HUES6 (cell line): ENCODE measurements around the gene DAP.
"Not testable (repeated sequence)": the region's sequence is repeated elsewhere in the genome, so short reads cannot be mapped to it uniquely, and the experiment has no call there.

Experiments used
- H3K27ac ChIP-seq: 2 replicates; pipeline ENCODE4 v1.7.0; 2013; ENCODE audit warnings: low read depth, mild to moderate bottlenecking, low read length, inconsistent platforms
- H3K27me3 ChIP-seq: 2 replicates; pipeline ENCODE4 v1.6.1; 2013; ENCODE audit warnings: low read length; ENCODE audit not compliant: control insufficient read depth, insufficient read depth
- H3K36me3 ChIP-seq: 2 replicates; pipeline ENCODE4 v1.6.1; 2013; ENCODE audit warnings: low read length; ENCODE audit not compliant: control insufficient read depth, insufficient read depth
- H3K4me1 ChIP-seq: 2 replicates; pipeline ENCODE4 v1.6.1; 2013; ENCODE audit warnings: low read length; ENCODE audit not compliant: control insufficient read depth, insufficient read depth
- H3K4me3 ChIP-seq: 2 replicates; pipeline ENCODE4 v1.5.1; 2013; ENCODE audit warnings: low read depth, low read length
- H3K9ac ChIP-seq: one replicate; pipeline ENCODE4 v1.6.1; 2013; ENCODE audit warnings: mild to moderate bottlenecking, low read length
- H3K9me3 ChIP-seq: 2 replicates; pipeline ENCODE4 v1.6.1; 2013; ENCODE audit warnings: low read depth, low read length; ENCODE audit not compliant: control insufficient read depth, insufficient read depth

The DAP gene

DNA sequence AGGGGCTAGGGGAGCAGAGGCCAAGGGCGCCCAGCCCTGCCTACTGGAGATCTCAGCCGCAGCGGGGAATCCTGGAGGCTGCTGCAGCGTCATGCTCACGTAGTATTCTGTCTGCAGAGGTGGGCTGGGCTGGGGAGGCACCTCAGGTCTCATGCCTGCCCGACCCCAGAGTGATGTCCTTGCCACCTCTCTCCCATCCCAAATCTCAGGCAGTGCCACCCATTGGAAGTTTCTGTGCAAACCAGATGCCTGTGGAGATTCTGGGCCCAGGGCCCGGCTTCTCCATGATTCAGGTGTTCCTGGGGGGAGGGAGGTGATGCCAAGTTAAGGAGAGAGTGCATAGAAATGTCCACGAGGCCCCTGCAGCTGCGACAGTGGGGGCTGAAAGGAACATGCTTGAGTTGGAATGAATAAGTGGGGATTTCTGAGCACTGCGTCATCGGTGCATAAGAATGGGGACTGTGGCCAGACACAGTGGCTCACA lies 125.1 kb downstream of the DAP start:
- peak overlapping the region; percentile 4; the same call in 1 of the 2 replicates for H3K4me3 ChIP-seq
- H3K4me1 ChIP-seq = peaks cover 50% of the 10 kb centered on the region
- H3K9me3 ChIP-seq = no peaks in the 10 kb centered on the region
- H3K36me3 ChIP-seq = no peaks in the 10 kb centered on the region
- H3K9ac ChIP-seq = peak overlapping the region; percentile 63
- peaks cover 14% of the 10 kb centered on the region; the same call in 1 of the 2 replicates for H3K27me3 ChIP-seq
- peak overlapping the region; percentile 28; the same call in 1 of the 2 replicates for H3K27ac ChIP-seq

DNA sequence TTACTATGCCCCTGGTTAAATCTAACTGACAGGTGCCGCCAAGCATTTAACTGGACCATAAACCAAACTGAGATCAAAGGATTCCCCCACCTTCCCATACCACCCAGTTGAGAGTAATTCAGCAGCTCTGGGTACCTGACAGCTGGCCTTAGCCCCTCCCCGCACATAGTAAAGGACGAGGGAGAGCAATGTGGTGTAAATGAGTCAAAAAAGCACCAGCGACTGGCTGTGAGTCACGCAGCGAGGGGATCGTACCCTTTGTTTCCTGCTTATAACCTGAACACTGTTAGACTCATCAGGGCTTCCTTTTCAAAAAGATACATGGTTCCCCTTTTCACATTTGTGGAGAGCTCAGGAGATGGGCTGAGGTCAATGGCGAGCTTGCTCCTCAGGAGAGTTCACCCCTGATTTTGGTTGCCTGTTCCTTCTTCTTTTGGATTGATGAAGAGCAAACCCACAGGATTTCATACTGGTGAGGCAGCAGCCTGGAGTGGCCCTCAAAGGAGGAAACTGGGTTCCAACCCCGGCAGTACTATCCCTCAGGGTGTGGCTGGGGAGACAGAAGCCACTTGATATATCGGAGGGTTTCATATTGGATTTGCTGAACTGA lies 125.7 kb downstream of the DAP start:
- peak overlapping the region; percentile 63 for H3K9ac ChIP-seq
- peaks cover 51% of the 10 kb centered on the region for H3K4me1 ChIP-seq
- H3K4me3 ChIP-seq = peak overlapping the region; percentile 4; the same call in 1 of the 2 replicates
- H3K27ac ChIP-seq = peak overlapping the region; percentile 28; the same call in 1 of the 2 replicates
- H3K9me3 ChIP-seq = no peaks in the 10 kb centered on the region
- H3K36me3 ChIP-seq = no peaks in the 10 kb centered on the region
- peaks cover 14% of the 10 kb centered on the region; the same call in 1 of the 2 replicates for H3K27me3 ChIP-seq

DNA sequence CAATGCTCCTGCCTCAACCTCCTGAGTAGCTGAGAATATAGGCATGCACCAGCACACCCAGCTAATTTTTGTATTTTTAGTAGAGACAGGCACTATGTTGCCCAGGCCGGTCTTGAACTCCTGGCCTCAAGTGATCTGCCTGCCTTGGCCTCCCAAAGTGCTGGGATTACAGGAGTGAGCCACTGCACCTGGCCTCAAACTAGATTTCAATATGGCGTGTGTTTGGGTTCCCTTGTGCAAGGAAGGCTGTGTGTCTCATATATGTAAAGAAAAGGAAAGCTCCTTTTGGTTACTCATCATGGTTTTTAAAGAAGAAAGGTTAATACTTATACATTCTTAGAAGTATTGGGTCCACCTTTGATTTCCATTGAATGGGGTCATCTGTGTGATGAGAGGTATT lies 126.5 kb downstream of the DAP start:
- H3K9me3 ChIP-seq = no peaks in the 10 kb centered on the region
- no peaks in the 10 kb centered on the region for H3K36me3 ChIP-seq
- H3K4me1 ChIP-seq = peaks cover 51% of the 10 kb centered on the region
- no peak overlapping the region for H3K4me3 ChIP-seq
- H3K27me3 ChIP-seq = peaks cover 14% of the 10 kb centered on the region; the same call in 1 of the 2 replicates
- H3K27ac ChIP-seq = no peak overlapping the region
- no peak overlapping the region for H3K9ac ChIP-seq

DNA sequence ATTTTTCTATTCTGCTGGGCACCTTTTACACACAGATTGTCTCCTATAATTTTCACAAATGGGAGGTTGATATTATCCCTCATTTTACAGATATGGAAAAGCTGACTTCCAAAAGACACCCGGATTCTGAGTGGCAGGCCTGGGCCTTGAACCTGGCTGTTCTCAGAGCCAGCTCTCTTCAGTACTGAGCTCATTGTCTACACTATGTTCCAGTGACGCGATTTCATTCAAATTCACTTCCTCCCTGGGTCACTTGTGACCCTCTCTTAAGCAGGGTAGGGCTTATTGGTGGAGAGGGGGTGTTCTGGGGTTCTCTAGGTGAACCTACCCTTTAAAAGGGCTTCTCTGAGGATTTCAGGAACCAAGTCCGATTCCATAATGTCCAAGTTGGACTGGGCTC lies 127.0 kb downstream of the DAP start:
- Histone ChIP-seq H3K9ac (no peak overlapping the region), H3K36me3 (no peaks in the 10 kb centered on the region), H3K27me3 (peaks cover 14% of the 10 kb centered on the region; the same call in 1 of the 2 replicates), H3K27ac (no peak overlapping the region), H3K4me3 (no peak overlapping the region), H3K4me1 (peaks cover 51% of the 10 kb centered on the region), H3K9me3 (no peaks in the 10 kb centered on the region)

DNA sequence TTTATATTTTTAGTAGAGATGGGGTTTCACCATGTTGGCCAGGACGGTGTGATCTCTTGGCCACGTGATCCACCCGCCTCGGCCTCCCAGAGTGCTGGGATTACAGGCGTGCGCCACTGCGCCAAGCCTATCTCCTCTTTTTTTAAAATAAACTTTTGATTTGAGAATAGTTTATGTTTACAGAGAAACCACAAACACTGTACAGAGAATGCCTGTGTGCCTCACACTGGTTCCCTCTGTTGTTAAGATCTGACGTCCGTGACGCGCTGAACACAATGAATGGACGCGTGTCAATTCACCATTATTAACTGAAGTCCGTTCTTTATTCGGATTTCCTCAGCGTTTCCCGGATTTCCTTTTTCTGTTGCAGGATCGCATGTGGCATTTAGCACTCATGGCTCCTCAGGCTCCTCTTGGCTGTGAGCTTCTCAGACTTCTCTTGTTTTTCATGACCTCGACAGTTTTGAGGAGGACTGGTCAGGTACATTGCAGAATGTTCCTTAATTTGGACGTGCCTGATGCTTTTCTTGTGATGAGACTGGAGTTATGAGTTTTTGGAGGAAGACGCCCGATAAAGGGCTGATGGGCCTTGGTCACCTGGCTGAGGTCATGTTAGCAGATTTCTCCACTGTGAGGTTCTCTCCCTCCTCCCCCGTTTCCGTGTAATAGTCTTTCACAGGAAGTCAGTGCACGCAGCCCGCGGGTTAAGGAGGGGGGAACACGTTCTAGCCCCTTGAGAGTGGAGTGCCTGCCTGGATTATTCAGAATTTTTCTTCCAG lies 127.6 kb downstream of the DAP start:
- no peak overlapping the region for H3K9ac ChIP-seq
- no peaks in the 10 kb centered on the region for H3K36me3 ChIP-seq
- no peak overlapping the region for H3K27ac ChIP-seq
- peaks cover 51% of the 10 kb centered on the region for H3K4me1 ChIP-seq
- H3K4me3 ChIP-seq = no peak overlapping the region
- H3K27me3 ChIP-seq = peaks cover 14% of the 10 kb centered on the region; the same call in 1 of the 2 replicates
- H3K9me3 ChIP-seq = no peaks in the 10 kb centered on the region

DNA sequence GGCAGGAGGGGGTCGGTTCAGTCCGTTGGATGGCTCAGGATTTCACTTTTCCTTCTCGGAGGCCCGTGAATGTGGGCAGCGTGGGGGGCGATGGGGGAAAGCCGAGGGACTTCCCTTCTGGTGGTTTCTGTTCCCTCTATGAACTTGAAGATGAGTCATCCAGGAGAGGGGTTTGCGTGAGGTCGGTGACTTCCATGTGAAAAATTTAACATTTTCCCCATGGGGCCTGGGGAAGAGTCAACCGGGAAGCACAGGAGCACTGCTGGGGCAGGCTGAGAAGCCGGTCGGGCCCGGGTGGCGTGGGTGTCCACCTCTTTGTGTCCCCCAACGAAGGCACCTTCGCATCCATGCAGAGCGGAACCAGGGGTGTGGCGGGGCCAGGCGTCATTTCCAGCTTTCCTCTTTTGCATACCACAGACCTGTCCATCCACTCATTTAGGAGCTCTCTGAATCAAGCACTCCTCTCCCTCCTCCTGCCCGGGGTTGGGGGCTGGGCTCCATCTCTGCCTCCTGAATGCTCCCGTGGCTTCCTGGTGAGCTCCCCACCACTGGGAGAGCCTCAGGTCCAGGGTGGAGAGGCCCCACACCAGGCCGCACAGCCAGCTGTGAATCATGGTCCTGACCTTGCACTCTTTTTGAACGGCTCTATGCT lies 128.8 kb downstream of the DAP start:
- Histone ChIP-seq H3K27me3 (peaks cover 14% of the 10 kb centered on the region; the same call in 1 of the 2 replicates), H3K27ac (0 out of 2 replicates have a peak overlapping the region, but pooled peaks have one; percentile 31), H3K36me3 (no peaks in the 10 kb centered on the region), H3K4me3 (no peak overlapping the region), H3K4me1 (peaks cover 44% of the 10 kb centered on the region), H3K9me3 (no peaks in the 10 kb centered on the region), H3K9ac (peak overlapping the region; percentile 15)

DNA sequence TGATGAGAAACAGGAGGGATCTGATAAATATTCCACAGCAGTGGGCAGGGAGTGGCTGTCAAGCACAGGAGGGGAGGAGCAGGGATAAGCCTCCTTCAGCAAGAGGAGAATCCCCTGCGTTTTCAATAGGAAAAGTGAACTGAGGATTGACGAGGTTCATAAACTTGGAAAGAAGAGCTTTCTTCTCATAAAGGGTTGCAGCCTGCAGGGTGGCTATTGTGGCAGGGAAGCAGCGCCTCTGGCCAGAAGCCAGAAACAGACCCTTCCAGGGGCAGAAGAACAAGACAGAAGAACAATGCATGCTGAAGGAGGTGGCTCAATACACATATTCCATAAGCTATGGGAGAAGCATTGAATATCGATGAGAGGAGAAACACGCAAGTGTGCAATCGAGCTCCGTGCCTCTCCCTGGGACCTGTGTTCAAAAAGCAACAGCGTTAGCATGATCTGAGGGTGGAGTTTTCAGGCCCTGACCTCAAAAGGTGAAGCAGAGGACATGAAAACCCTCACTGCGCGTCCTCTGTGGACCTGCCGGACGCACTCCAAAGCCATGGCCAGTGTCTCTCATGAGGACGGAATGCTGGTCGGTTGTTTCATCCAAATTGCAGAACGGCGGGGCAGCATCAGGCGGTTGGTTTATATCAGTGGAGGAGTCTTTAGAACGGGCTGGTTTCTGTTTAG lies 129.6 kb downstream of the DAP start:
- Histone ChIP-seq H3K36me3 (no peaks in the 10 kb centered on the region), H3K27ac (no peak overlapping the region), H3K4me1 (peaks cover 43% of the 10 kb centered on the region), H3K27me3 (peaks cover 6% of the 10 kb centered on the region; the same call in 1 of the 2 replicates), H3K4me3 (no peak overlapping the region), H3K9me3 (no peaks in the 10 kb centered on the region), H3K9ac (peak overlapping the region; percentile 15)

DNA sequence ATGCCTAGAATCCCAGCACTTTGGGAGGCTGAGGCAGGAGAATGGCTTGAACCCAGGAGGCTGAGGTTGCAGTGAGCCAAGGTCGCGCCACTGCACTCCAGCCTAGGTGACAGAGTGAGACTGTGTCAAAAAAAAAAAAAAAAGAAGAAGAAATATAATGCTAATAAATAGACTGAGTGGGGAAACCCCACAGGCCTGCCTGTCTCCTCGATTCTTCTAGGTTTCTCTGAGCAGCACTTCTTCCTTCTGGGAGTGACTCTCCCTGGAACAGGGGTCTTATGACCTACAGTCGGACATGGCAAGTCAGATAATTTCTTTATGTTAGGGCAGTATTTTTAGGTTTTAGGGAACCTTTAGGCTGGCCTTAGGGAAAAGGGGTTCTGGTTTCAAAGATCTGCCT lies 130.3 kb downstream of the DAP start:
- not testable (repeated sequence) for H3K27me3 ChIP-seq, H3K9me3 ChIP-seq, H3K4me3 ChIP-seq, H3K36me3 ChIP-seq, H3K9ac ChIP-seq, H3K27ac ChIP-seq
- H3K4me1 ChIP-seq = peaks cover 36% of the 10 kb centered on the region

DNA sequence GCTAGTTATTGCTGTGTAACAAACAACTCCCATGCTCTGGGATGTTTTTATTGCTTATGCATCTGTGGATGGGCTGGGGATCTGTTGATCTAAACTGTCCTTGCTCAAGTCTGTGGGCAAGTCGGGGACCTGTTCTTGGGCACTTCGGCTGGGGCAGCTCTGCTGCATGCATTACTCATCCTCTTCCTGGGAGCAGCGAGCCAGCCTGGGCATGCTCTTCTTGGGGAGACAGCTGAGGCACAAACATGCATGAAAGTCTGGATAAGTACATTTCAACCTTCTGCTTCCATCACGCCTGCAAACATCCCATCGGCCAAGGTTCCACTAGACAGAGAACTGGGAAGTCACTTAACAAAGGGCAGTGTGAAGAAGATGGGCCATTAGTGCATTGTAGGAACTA lies 130.9 kb downstream of the DAP start:
- peaks cover 29% of the 10 kb centered on the region for H3K4me1 ChIP-seq
- H3K4me3 ChIP-seq = no peak overlapping the region
- no peaks in the 10 kb centered on the region for H3K36me3 ChIP-seq
- no peaks in the 10 kb centered on the region for H3K27me3 ChIP-seq
- H3K9ac ChIP-seq = no peak overlapping the region
- H3K27ac ChIP-seq = no peak overlapping the region
- no peaks in the 10 kb centered on the region for H3K9me3 ChIP-seq

DNA sequence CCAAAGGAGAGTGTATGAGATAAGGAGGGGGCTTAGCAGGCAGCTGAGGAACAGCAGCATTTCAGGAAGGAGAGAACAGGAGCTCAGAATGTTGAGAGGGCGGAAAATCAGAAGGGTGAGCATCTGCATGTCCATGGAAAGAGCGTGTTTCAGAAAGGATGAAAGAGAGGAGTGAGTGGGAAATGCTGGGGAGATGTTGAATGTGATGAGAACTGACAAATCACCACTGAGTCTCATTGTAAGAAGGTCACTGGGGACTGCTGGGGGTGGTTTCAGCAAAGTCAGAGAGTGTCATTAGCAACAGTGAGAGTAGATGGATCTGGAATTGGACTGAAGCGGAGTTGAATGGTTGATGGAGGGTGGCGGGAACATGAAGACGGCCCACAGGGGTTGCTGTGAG lies 131.4 kb downstream of the DAP start:
- no peak overlapping the region for H3K4me3 ChIP-seq
- no peak overlapping the region for H3K9ac ChIP-seq
- no peaks in the 10 kb centered on the region for H3K9me3 ChIP-seq
- H3K4me1 ChIP-seq = peaks cover 25% of the 10 kb centered on the region
- H3K27me3 ChIP-seq = no peaks in the 10 kb centered on the region
- no peak overlapping the region for H3K27ac ChIP-seq
- H3K36me3 ChIP-seq = no peaks in the 10 kb centered on the region
